Activated T-cell treated with anti-CD3 and anti-CD28 coated beads for 24 hours (primary cell): Measurements from ENCODE around the gene FAM181A.

ENCODE experiments used
- DNase-seq: peaks from one replicate; pipeline ENCODE4 v3.0.0-alpha.2; 2020; ENCODE audit warnings: low read depth

FAM181A gene

DNA sequence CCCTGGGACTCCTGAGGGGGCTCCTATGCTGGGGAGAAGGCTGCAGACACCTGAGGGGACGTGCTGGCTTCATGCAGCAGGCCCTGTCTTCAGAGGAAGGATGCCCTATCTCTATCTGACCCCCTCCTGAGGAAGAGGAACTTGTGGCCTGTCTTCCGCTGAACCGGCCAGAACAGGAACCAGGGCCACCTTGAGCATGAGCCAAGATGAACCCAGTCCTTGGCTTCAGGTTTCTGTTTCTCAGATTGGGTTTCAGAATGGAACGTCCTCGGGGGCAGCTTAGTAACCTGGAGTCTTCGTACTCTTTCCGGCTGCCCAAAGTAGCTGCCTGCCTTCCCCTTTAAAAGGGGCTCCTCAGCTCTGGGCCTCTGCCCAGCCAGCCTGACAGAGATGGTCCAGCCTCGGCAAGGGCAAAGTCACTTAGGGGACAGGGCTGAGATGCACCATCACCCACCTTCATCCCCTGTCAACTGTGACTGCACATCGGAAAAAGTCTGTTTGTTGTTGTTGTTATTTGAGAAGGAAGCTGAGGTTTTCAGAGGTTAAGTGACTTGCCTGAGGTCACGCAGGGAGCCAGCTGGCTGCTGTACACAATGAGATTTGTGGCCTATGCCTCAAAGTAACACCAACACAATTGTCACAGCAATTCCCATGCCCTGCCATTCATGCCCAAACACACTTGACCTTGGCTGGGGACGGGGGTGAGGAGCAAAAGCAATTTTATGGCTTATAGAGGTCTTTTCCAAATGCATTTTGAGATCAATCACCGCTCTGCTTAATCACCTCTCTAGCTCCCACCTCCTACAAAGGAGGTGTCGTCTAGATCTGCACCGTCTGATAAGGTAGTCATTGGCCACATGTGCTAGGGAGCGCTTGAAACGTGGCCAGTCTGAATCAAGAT lies 35.8 kb downstream of the FAM181A start:
- no peak for DNase-seq

DNA sequence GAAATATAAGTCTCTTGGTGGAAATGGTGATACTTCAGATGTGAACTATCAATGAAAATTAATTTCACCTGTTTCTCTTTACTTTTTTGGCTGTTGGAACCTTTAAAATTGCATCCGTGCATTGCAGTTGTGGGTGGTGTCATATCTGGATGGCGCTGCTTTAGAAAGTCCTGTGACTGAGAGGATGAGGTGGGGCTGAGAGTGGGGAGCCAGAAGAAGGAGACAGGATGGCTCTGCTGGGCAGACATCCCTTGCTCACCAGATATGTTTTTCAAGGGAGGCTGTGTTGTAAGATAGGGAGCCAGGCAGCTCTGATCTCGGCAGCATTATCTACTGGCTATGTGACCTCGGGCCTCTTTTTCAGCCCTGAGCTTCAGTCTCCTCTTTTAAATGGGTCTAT lies 36.5 kb downstream of the FAM181A start:
- no peak for DNase-seq

GRCh38 chr14:93964281-93964680 lies 37.1 kb downstream of the FAM181A start:
- no peak for DNase-seq

DNA sequence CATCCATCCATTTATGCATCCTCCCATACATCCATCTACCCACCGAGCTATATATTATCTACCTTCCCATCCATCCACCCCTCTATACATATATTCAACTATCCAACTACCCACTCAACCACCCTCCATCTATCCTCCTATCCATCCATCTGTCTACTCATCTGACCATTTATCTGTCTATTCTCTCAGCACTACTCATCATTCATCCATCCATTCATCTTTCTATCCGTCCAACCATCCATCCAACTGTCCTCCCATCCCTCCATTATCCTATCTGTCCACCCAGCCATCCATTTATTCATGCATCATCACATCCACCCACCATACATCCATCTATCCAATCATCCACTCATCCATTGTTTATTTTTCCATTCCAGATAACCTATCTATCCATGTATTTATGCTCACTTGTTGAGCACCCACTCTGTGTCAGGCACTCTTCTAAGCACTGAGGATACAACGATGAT lies 37.7 kb downstream of the FAM181A start:
- no peak for DNase-seq

- DNase-seq = no peak
Observed at GRCh38 chr14:93965287-93965821, 38.2 kb downstream of the FAM181A start.

GRCh38 chr14:93965946-93966474 lies 38.9 kb downstream of the FAM181A start:
- no peak for DNase-seq

GRCh38 chr14:93967637-93968250 lies 40.6 kb downstream of the FAM181A start:
- no peak for DNase-seq

DNA sequence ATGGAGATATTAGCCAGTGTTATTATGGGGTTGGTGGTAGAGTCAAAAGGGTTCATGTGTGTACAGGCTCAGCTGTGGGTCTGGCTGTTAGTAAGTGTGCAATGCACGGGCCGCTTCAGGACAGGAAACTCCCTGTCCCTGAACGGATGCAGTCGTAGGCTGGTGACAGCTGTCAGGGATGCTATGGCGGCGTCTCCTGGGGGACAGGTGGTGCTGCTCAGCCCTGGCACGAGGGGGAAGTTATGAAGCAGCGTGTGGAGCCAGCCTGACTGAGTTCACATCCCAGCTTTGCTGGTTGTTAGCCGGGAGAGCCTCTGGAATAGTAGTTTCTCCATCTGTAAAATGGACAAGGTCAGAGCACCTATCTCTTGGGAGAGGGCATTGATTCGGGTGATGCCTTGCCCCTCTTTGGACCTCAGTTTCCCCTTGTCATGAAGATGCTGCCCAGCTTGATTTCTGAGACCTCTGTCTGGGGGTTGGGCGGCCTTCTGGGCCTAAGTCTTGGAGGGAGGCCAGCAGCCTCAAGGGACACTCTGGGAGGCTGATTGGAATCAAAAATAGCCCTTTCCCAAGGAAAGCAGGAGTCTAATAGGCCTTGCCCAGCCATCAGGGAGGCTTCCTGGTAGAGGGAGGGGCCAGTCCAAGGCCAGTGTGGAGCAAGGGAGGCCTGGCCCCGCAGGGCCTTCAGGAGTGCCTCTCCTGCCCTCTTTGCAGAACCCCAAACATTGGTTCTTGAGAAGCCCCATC lies 42.1 kb downstream of the FAM181A start:
- DNase-seq = no peak

DNA sequence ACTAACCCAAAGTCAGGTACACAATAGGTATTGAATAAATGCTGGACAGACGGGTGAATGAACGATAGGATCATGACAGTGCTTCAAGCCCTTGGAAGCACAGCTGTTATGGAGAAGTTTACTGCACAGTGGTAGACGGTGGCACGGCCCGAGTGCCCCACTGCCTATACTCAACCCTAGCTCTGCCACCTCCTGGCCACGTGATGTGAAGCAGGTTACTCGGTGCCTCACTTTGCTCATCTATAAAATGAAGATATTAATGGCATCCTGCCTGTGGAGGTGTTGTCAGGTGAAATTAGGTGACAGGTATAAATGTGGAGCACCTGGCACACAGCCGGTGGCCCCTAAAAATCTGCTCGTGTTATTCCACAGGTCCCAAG lies 43.4 kb downstream of the FAM181A start:
- peak; percentile 54 for DNase-seq

- DNase-seq = peak; percentile 50
Observed at GRCh38 chr14:93970965-93971634, 44.0 kb downstream of the FAM181A start.

DNA sequence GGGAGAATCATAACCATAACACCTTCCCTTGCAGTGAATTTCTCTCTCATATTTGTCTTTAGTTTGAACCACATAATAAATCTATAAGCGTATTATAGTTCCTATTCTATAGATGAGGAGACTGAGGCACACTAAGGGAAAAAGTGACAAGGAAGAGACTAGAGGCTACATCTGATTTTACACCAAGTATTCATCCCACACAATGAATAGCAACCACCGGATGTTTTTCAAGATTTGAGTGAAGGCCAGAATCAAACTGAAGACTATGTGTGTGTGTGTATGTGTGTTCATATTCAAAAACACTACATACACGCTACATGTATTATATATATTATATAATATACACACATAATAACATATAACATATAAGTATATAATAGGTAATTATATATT lies 44.5 kb downstream of the FAM181A start:
- DNase-seq = no peak

- DNase-seq = no peak
Observed at GRCh38 chr14:93972618-93973205, 45.6 kb downstream of the FAM181A start.

GRCh38 chr14:93973607-93974006 lies 46.5 kb downstream of the FAM181A start:
- DNase-seq = no peak

GRCh38 chr14:93974299-93974698 lies 47.2 kb downstream of the FAM181A start:
- no peak for DNase-seq

DNA sequence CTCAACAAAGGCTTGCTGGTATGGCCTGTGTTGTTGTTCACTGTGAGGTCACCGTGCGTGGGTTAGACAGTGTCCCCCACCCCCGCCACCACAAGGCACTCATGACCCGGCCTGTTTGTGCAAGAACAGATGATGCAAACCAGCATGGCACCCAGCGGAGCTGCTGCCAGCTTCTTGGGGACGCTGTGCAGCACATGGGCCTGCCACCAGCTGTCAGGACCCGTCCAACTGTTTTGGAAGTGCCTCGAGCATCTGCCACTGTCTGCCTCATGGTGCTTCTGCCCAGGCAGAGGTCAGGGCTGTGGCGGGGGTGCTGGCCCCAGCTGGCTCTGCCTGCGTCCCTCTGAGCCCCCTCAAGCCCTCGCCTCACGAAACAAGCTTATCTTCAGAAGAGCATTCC lies 47.7 kb downstream of the FAM181A start:
- DNase-seq = no peak

- DNase-seq = no peak
Observed at GRCh38 chr14:93975791-93976476, 48.8 kb downstream of the FAM181A start.

DNA sequence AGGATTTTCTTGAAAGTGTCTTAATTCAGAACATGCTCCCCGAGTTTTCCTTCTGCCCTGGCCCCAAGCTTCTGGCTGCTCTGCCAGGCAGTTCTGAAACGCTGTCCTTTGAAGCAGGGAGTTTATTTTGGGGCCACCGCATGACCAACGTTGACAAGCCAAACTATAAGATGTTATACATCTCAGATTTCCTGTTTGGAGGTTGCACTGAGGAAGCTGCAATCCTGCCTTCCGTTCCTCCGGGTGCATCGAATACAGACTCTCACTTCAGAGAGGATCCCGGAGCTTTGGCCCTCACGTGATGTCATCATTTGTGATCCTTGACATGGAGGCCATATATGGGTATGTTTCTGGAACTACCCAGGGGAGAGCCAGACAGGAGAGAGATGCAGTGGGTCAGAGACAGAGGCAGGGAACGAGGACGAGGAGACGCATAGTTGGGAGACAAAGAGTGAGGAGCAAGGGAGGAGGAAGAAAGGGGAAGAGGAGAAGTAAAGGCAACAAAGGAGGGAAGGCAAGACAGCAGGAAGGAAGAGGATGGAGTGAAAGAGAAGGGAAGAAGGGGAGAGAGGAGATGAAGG lies 49.4 kb downstream of the FAM181A start, which contains the start of gene ASB2:
Gene ASB2, minus strand, starts transcription at position 94 of the 581 bp plus-strand sequence. CDS start 12,031 bp downstream, outside the sequence.
- DNase-seq = no peak

- no peak for DNase-seq
Observed at GRCh38 chr14:93977171-93977570, 50.0 kb downstream of the FAM181A start.

- DNase-seq = peak; percentile 76
Observed at GRCh38 chr14:93977790-93978581, 50.8 kb downstream of the FAM181A start.
